Measurements from ENCODE around the gene CLCN3.
"Not testable (repeated sequence)": the region's sequence is repeated elsewhere in the genome, so short reads cannot be mapped to it uniquely, and the experiment has no call there.

Gene CLCN3

GRCh38 chr4:169707958-169708643 lies 87.7 kb downstream of the CLCN3 start:
- DNase-seq (ENCODE audit: low read depth in 2 of 2) = no peak

GRCh38 chr4:169715826-169716225 lies 95.4 kb downstream of the CLCN3 start:
- DNase-seq (ENCODE audit: low read depth in 2 of 2) = no peak

- no peak for DNase-seq (ENCODE audit: low read depth in 2 of 2)
These were observed 96.3 kb downstream of the CLCN3 start for GRCh38 chr4:169716677-169717076.

GRCh38 chr4:169720529-169720928 lies 100.2 kb downstream of the CLCN3 start:
- no peak for DNase-seq (ENCODE audit: low read depth in 2 of 2)

GRCh38 chr4:169723207-169723965 lies 103.0 kb downstream of the CLCN3 start:
- DNase-seq (ENCODE audit: low read depth in 2 of 2) = no peak

- DNase-seq (ENCODE audit: low read depth in 2 of 2) = no peak
These were observed 103.9 kb downstream of the CLCN3 start for GRCh38 chr4:169724260-169724659.

GRCh38 chr4:169727616-169728015 lies 107.2 kb downstream of the CLCN3 start:
- DNase-seq (ENCODE audit: low read depth in 2 of 2) = no peak

GRCh38 chr4:169730564-169730963 lies 110.2 kb downstream of the CLCN3 start:
- DNase-seq (ENCODE audit: low read depth in 2 of 2) = no peak

- DNase-seq (ENCODE audit: low read depth in 2 of 2) = not testable (repeated sequence)
These were observed 118.2 kb downstream of the CLCN3 start for GRCh38 chr4:169738604-169739003.

GRCh38 chr4:169741569-169741968 lies 121.2 kb downstream of the CLCN3 start:
- DNase-seq (ENCODE audit: low read depth in 2 of 2) = no peak

GRCh38 chr4:169744601-169745000 lies 124.2 kb downstream of the CLCN3 start:
- no peak for DNase-seq (ENCODE audit: low read depth in 2 of 2)

- no peak for DNase-seq (ENCODE audit: low read depth in 2 of 2)
These were observed 124.9 kb downstream of the CLCN3 start for GRCh38 chr4:169745291-169745690.

- DNase-seq (ENCODE audit: low read depth in 2 of 2) = no peak
These were observed 136.7 kb downstream of the CLCN3 start for GRCh38 chr4:169756971-169757574.

GRCh38 chr4:169757575-169758184 lies 137.3 kb downstream of the CLCN3 start, which contains the start of gene HPF1:
Gene HPF1 (minus strand): TSS chr4:169757944. CDS start chr4:169757877, 67 bp downstream.
- peak; percentile 83 to 86 for DNase-seq (ENCODE audit: low read depth in 2 of 2)

- no peak for DNase-seq (ENCODE audit: low read depth in 2 of 2)
These were observed 138.1 kb downstream of the CLCN3 start for GRCh38 chr4:169758401-169758962.

- no peak for DNase-seq (ENCODE audit: low read depth in 2 of 2)
These were observed 141.5 kb downstream of the CLCN3 start for GRCh38 chr4:169761846-169762245.

- no peak for DNase-seq (ENCODE audit: low read depth in 2 of 2)
These were observed 145.5 kb downstream of the CLCN3 start for GRCh38 chr4:169765835-169766234.

GRCh38 chr4:169766741-169767140 lies 146.4 kb downstream of the CLCN3 start:
- no peak for DNase-seq (ENCODE audit: low read depth in 2 of 2)

GRCh38 chr4:169768385-169768784 lies 148.0 kb downstream of the CLCN3 start:
- no peak for DNase-seq (ENCODE audit: low read depth in 2 of 2)

GRCh38 chr4:169770416-169770815 lies 150.0 kb downstream of the CLCN3 start:
- DNase-seq (ENCODE audit: low read depth in 2 of 2) = no peak

- DNase-seq (ENCODE audit: low read depth in 2 of 2) = not testable (repeated sequence)
These were observed 151.2 kb downstream of the CLCN3 start for GRCh38 chr4:169771556-169772080.

All from stimulated activated CD8-positive, alpha-beta memory T cell treated with anti-CD3 and anti-CD28 coated beads, Interleukin-15, amount 100 ng/mL, for 4 hours (primary cell).